Mucosa of descending colon (tissue), 3 donors: ENCODE measurements around the gene REELD1. TPM values are rescaled to one million over a fixed set of nuclear protein-coding genes. Genes with fewer than 3 reads are reported as not detected.
A peak's percentile ranks its signal among the peaks of the same experiment; 100 is the strongest.

Source experiments
- ATAC-seq: fragments of 200-7000 bp; cut with Tn5 transposase; one replicate; pipeline ENCODE4 v1.9.1; 2020; ENCODE audit warnings: mild to moderate bottlenecking, moderate library complexity
- DNase-seq, 3 donors: peaks; one replicate each; pipeline ENCODE4 v3.0.0-alpha.2; 2020
- H3K36me3 ChIP-seq: fragments of 200-600 bp; one replicate; pipeline ENCODE4 v1.8.0; 2021; ENCODE audit warnings: low read depth, mild to moderate bottlenecking
- H3K4me1 ChIP-seq: fragments of 200-600 bp; one replicate; pipeline ENCODE4 v1.8.0; 2021; ENCODE audit warnings: low read depth, mild to moderate bottlenecking
- H3K4me3 ChIP-seq: fragments of 200-600 bp; one replicate; pipeline ENCODE4 v1.8.0; 2021; ENCODE audit warnings: mild to moderate bottlenecking
- H3K9me3 ChIP-seq: fragments of 200-600 bp; one replicate; pipeline ENCODE4 v1.8.0; 2021; ENCODE audit warnings: mild to moderate bottlenecking
- CTCF ChIP-seq: fragments of 200-600 bp; IDR thresholded peaks from one replicate; pipeline ENCODE4 v1.8.0; 2022; ENCODE audit warnings: antibody characterized with exemption, mild to moderate bottlenecking
- intact Hi-C, 2 donors: fragments of 100-400 bp; cut with DNase I in 1 of 2; cut with micrococcal nuclease in 1 of 2; formaldehyde crosslinking; loops; one replicate each; pipeline versions ENCODE4 v1.11.0 to v1.11.1; 2022; cut with DNase I, micrococcal nuclease
- total RNA-seq, 3 donors: library from RNA; stranded (reverse); fragmentation: NEBNext Ultra II Directional in 2 of 3; extraction: Animal tissue kit (Norgen Biotek cat#: 25700) in 2 of 3; gene quantifications; one replicate each; pipeline versions ENCODE4 v1.2.1 to v1.2.4, GENCODE V29; 2021 to 2023
- donor health status: DM: no; HTN: no; CAD: no; lungs with moderate emphysema.
- donor health status: DM: no; HTN: no; CAD: no.
- donor health status: DM: no; HTN: yes; CAD: no.

Gene REELD1
- total RNA-seq, 3 donors from 2014 or later, result 0.29 to 0.31 TPM; not detected in 1

GRCh38 chr4:146186596-146186995 lies 27.7 kb upstream of the REELD1 start:
- Histone ChIP-seq H3K4me3 (no peak overlapping the region), H3K9me3 (no peaks in the 10 kb centered on the region), H3K36me3 (no peaks in the 10 kb centered on the region), H3K4me1 (no peaks in the 10 kb centered on the region)
- intact Hi-C loops, result no loop called here
- TF ChIP-seq CTCF, result no peak
- ATAC-seq (no peak), DNase-seq (no peak)

GRCh38 chr4:146190456-146190855 lies 23.9 kb upstream of the REELD1 start:
- Histone ChIP-seq H3K36me3 (no peaks in the 10 kb centered on the region), H3K4me1 (no peaks in the 10 kb centered on the region), H3K9me3 (no peaks in the 10 kb centered on the region), H3K4me3 (no peak overlapping the region)
- DNase-seq (no peak), ATAC-seq (no peak)
- TF ChIP-seq CTCF, result no peak
- intact Hi-C loops, result no loop called here

- intact Hi-C loops, result no loop called here
- Histone ChIP-seq H3K4me1 (no peaks in the 10 kb centered on the region), H3K36me3 (no peaks in the 10 kb centered on the region), H3K4me3 (no peak overlapping the region), H3K9me3 (no peaks in the 10 kb centered on the region)
- TF ChIP-seq CTCF, result no peak
- ATAC-seq (peak; percentile 89), DNase-seq (peak in 2 of 3 donors; percentile 25 to 70)
Measured at GRCh38 chr4:146191766-146192458, 22.4 kb upstream of the REELD1 start.

- no peak for ATAC-seq
- Histone ChIP-seq H3K4me3 (no peak overlapping the region), H3K36me3 (no peaks in the 10 kb centered on the region), H3K4me1 (no peaks in the 10 kb centered on the region), H3K9me3 (no peaks in the 10 kb centered on the region)
- intact Hi-C loops, result no loop called here
- DNase-seq, result no peak
- no peak for TF ChIP-seq CTCF
Measured at GRCh38 chr4:146193628-146194027, 20.7 kb upstream of the REELD1 start.

GRCh38 chr4:146194212-146194611 lies 20.1 kb upstream of the REELD1 start:
- no peak overlapping the region for H3K4me3 ChIP-seq
- H3K36me3 ChIP-seq, result no peaks in the 10 kb centered on the region
- TF ChIP-seq CTCF, result no peak
- intact Hi-C loops, result no loop called here
- DNase-seq (no peak), ATAC-seq (no peak)
- H3K9me3 ChIP-seq, result no peaks in the 10 kb centered on the region
- no peaks in the 10 kb centered on the region for H3K4me1 ChIP-seq

GRCh38 chr4:146202665-146203064 lies 11.7 kb upstream of the REELD1 start:
- no peak for ATAC-seq
- H3K4me3 ChIP-seq, result no peak overlapping the region
- intact Hi-C loops, result no loop called here
- TF ChIP-seq CTCF, result no peak
- H3K36me3 ChIP-seq, result no peaks in the 10 kb centered on the region
- H3K9me3 ChIP-seq, result no peaks in the 10 kb centered on the region
- DNase-seq, result no peak
- H3K4me1 ChIP-seq, result no peaks in the 10 kb centered on the region
